K562 (cell line): ENCODE results near the gene SETD7. TPM values are rescaled to one million over a fixed set of nuclear protein-coding genes. Genes with fewer than 3 reads are reported as not detected.

Experiments
- ATAC-seq: fragments of 200-7000 bp; cut with Tn5 transposase; 3 replicates; pipeline ENCODE4 v1.9.1; 2020; ENCODE audit warnings: moderate library complexity
- BruUV-seq: library from RNA; stranded (reverse); fragments of 400-500 nt; replicated peaks from 2 replicates; lab custom pipeline; 2021; lab: Mats Ljungman, UMichigan
- CTCF ChIA-PET: fragments of 300-600 bp; formaldehyde crosslinking; extraction: SDS; loops from one replicate; lab custom pipeline; 2021; ENCODE audit warnings: low intra/inter-chr PET ratio; lab: Yijun Ruan, JAX
- POLR2A ChIA-PET: fragments of 300-600, 350-650 bp; sonication (Branson Sonifier 250); formaldehyde crosslinking; extraction: SDS; loops from one replicate; lab custom pipeline; 2021; ENCODE audit warnings: antibody characterized with exemption, inconsistent platforms; lab: Yijun Ruan, JAX
- DNase-seq, 4 experiments: peaks; one replicate each; pipeline versions ENCODE4 v3.0.0 to v3.0.0-alpha.2; 2011 to 2018; ENCODE audit warnings: low spot score in 3 of 4, mixed read lengths in 3 of 4; ENCODE audit errors: extremely low read depth in 1 of 4
- FAIRE-seq: peaks from 2 replicates; lab custom pipeline; 2011; peaks lifted over from hg19 to GRCh38; lab: Jason Lieb, UNC
- H2AFZ ChIP-seq: 2 replicates; pipeline ENCODE4 v1.6.0; 2011; ENCODE audit warnings: low read depth, low read length, control low read depth, inconsistent platforms
- H3K27ac ChIP-seq: fragments of 200-600 bp; 3 replicates; pipeline ENCODE4 v1.8.0; 2011; ENCODE audit warnings: low read depth, mild to moderate bottlenecking, control low read depth, inconsistent platforms, low read length, moderate library complexity, mixed read lengths; ENCODE audit errors: extremely low read depth
- H3K27me3 ChIP-seq, 2 experiments: fragments of 300-600 bp in 1 of 2; 2 replicates in 1 of 2; 3 replicates in 1 of 2; pipeline versions ENCODE4 v1.6.0 to v1.8.0; 2011; ENCODE audit warnings: inconsistent platforms in 2 of 2, low read length in 2 of 2, mild to moderate bottlenecking in 1 of 2, mixed read lengths in 1 of 2, moderate library complexity in 1 of 2; ENCODE audit not compliant: control insufficient read depth in 2 of 2, insufficient read depth in 2 of 2
- H3K36me3 ChIP-seq: fragments of 300-600 bp; 3 replicates; pipeline ENCODE4 v1.8.0; 2011; ENCODE audit warnings: mild to moderate bottlenecking, low read length, inconsistent platforms; ENCODE audit not compliant: control insufficient read depth, insufficient read depth
- H3K4me1 ChIP-seq, 2 experiments: fragments of 200-600 bp in 1 of 2; replicated peaks in 1 of 2; 2 replicates in 1 of 2; 3 replicates in 1 of 2; pipeline versions ENCODE4 v1.5.1 to v1.8.0; 2011; ENCODE audit warnings: inconsistent platforms in 2 of 2, low read length in 2 of 2, mild to moderate bottlenecking in 1 of 2, mixed read lengths in 1 of 2, moderate library complexity in 1 of 2; ENCODE audit not compliant: control insufficient read depth in 2 of 2, insufficient read depth in 2 of 2
- H3K4me2 ChIP-seq: 2 replicates; pipeline ENCODE4 v1.6.1; 2011; ENCODE audit warnings: low read length, control low read depth, inconsistent platforms, mixed read lengths; ENCODE audit not compliant: insufficient read depth
- H3K4me3 ChIP-seq: fragments of 200-600 bp; sonication (generic), shearing (Covaris generic); 2 replicates; pipeline ENCODE4 v1.5.1; 2016; ENCODE audit warnings: control low read depth, inconsistent platforms
- H3K79me2 ChIP-seq: fragments of 200-600 bp; 3 replicates; pipeline ENCODE4 v1.8.0; 2011; ENCODE audit warnings: low read length, inconsistent platforms; ENCODE audit not compliant: control insufficient read depth, insufficient read depth
- H3K9ac ChIP-seq, 2 experiments: 2 replicates each; pipeline versions ENCODE4 v1.6.0 to v1.6.1; 2011; ENCODE audit warnings: low read depth in 2 of 2, low read length in 2 of 2, control low read depth in 1 of 2, inconsistent platforms in 1 of 2, mild to moderate bottlenecking in 1 of 2, mixed read lengths in 1 of 2; ENCODE audit not compliant: insufficient read depth in 1 of 2
- H3K9me1 ChIP-seq: one replicate; pipeline ENCODE4 v1.6.0; 2011; ENCODE audit warnings: inconsistent platforms, mild to moderate bottlenecking, low read length, moderate library complexity; ENCODE audit not compliant: control insufficient read depth, insufficient read depth
- H3K9me3 ChIP-seq: replicated peaks from 2 replicates; pipeline ENCODE4 v1.5.1; 2011; ENCODE audit warnings: low read depth, low read length, inconsistent platforms; ENCODE audit not compliant: control insufficient read depth, insufficient read depth
- H4K20me1 ChIP-seq: replicated peaks from 2 replicates; pipeline ENCODE4 v1.6.1; 2011; ENCODE audit warnings: low read length, inconsistent platforms, mixed read lengths; ENCODE audit not compliant: control insufficient read depth, insufficient read depth
- CTBP1 ChIP-seq: fragments of 450-650 bp; IDR thresholded peaks from 2 replicates; pipeline ENCODE4 v1.6.1; 2016; ENCODE audit warnings: borderline replicate concordance
- DMBX1 ChIP-seq: fragments of 250-450 bp; sonication (Bioruptor Pico); IDR thresholded peaks from 2 replicates; pipeline ENCODE4 v1.8.0; 2022; ENCODE audit warnings: inconsistent platforms, mild to moderate bottlenecking, moderate library complexity, borderline replicate concordance
- HMG20A ChIP-seq: fragments of 450-650 bp; formaldehyde crosslinking; conservative IDR thresholded peaks from 2 replicates; pipeline ENCODE4 v1.4.0; 2020; ENCODE audit warnings: mild to moderate bottlenecking, mixed read lengths
- SAP30 ChIP-seq: fragments of 200-600 bp; sonication (generic); IDR thresholded peaks from 2 replicates; pipeline ENCODE4 v1.6.1; 2012; ENCODE audit warnings: borderline replicate concordance, low read depth, mild to moderate bottlenecking, moderate library complexity, low read length, control low read depth, inconsistent platforms; ENCODE audit not compliant: insufficient read depth, poor library complexity, severe bottlenecking
- TBP ChIP-seq: optimal IDR thresholded peaks from 2 replicates; pipeline ENCODE3; 2011; ENCODE audit warnings: low read depth, low read length, improper control_type of control experiment
- ZNF586 ChIP-seq: fragments of 450-650 bp; formaldehyde crosslinking; conservative IDR thresholded peaks from 2 replicates; pipeline ENCODE4 v1.4.0; 2020; ENCODE audit warnings: mild to moderate bottlenecking, moderate library complexity
- WGBS: fragments of 100-300 bp; shearing (Covaris generic); methylation state at CpG from one replicate; pipeline ENCODE4 v1.1.6; 2016; ENCODE audit warnings: low coverage, mixed read lengths; ENCODE audit not compliant: insufficient coverage; ENCODE audit errors: missing lambda C conversion rate; 5-methylcytosine and 5-hydroxymethylcytosine counted together
- in situ Hi-C: fragments of 300-500 bp; cut with MboI; formaldehyde crosslinking; loops from 4 replicates; pipeline ENCODE4 v1.15.0; 2018; ENCODE audit warnings: inconsistent platforms, mixed read lengths
- intact Hi-C: fragments of 100-400 bp; cut with micrococcal nuclease; formaldehyde crosslinking; loops from 2 replicates; pipeline ENCODE4 v1.14.2; 2022
- polyA plus RNA-seq, 8 experiments: library from polyadenylated mRNA; depleted of rRNA in 4 of 8; stranded (reverse) in 5 of 8; unstranded in 3 of 8; fragments of >200 nt; fragmentation: Nextera tagmentation in 2 of 8; fragmentation: Illumina TruSeq in 1 of 8; extraction: Ambion mirVana in 2 of 8; extraction: Trizol in 1 of 8; gene quantifications; 2 replicates each; pipeline versions ENCODE4 v1.2.1 to v1.2.3, GENCODE V29; 2011 to 2014; ENCODE audit warnings: inconsistent platforms in 1 of 8, missing spikeins in 1 of 8
- total RNA-seq, 7 experiments: library from RNA; depleted of rRNA in 6 of 7; stranded (reverse); fragments of >200 nt in 6 of 7; fragmentation: Illumina TruSeq in 2 of 7; extraction: Trizol in 2 of 7; gene quantifications; 2 replicates each; pipeline versions ENCODE4 v1.2.1 to v1.2.3, GENCODE V29; 2011 to 2021; ENCODE audit warnings: low replicate concordance in 1 of 7
- TF ChIP-seq, protein P1 (sequence below): fragments of 250-450 bp; sonication (Bioruptor Pico); IDR thresholded peaks from 2 replicates; pipeline ENCODE4 v1.4.0; 2020; ENCODE audit warnings: mild to moderate bottlenecking, moderate library complexity
- TF ChIP-seq, protein P2 (sequence below), 2 experiments: fragments of 150-350 bp in 1 of 2; IDR thresholded peaks; 2 replicates each; pipeline ENCODE4 v1.6.1; 2012 to 2016; ENCODE audit warnings: low read depth in 2 of 2, low read length in 2 of 2, mild to moderate bottlenecking in 1 of 2, moderate library complexity in 1 of 2

The SETD7 gene
- total and polyA plus RNA-seq, 9 of the 15 experiments (the other 6 are each of a cell fraction or from before 2014, with no cell fraction given), result 0.37 to 2.4 (median 1.7) TPM

- 3% methylated on average over 2 of the region's 2 CpGs for WGBS
- Histone ChIP-seq H3K27me3 (peaks cover 7 to 19% of the 10 kb centered on the region in 2 experiments; a peak in 4 of 5 replicates), H3K4me2 (no peak overlapping the region), H3K79me2 (no peaks in the 10 kb centered on the region), H3K9ac (no peak overlapping the region), H4K20me1 (no peaks in the 10 kb centered on the region), H3K9me1 (no peaks in the 10 kb centered on the region), H3K4me1 (no peaks in the 10 kb centered on the region), H2AFZ (no peak overlapping the region), H3K36me3 (no peaks in the 10 kb centered on the region), H3K27ac (no peak overlapping the region), H3K9me3 (no peaks in the 10 kb centered on the region), H3K4me3 (no peak overlapping the region)
- in situ Hi-C loops (loop anchor here (25.0 kb wide), 1 partner anchor 498 kb away; no protein-coding TSS in a partner anchor), intact Hi-C loops (loop anchor here (10.0 kb wide), 2 partner anchors 311 to 501 kb away; no protein-coding TSS in a partner anchor)
- no peak for DNase-seq
- FAIRE-seq, result no peak
- no TSS peak for BruUV-seq
- ChIA-PET CTCF (no interaction called here), POLR2A (no interaction called here)
- no peak for ATAC-seq
- TF ChIP-seq SAP30 (no peak), DMBX1 (CRISPR knock-in tag) (no peak), ZNF586 (no peak), CTBP1 (no peak), HMG20A (no peak), TBP (no peak)
- TF ChIP-seq, protein P1, sequence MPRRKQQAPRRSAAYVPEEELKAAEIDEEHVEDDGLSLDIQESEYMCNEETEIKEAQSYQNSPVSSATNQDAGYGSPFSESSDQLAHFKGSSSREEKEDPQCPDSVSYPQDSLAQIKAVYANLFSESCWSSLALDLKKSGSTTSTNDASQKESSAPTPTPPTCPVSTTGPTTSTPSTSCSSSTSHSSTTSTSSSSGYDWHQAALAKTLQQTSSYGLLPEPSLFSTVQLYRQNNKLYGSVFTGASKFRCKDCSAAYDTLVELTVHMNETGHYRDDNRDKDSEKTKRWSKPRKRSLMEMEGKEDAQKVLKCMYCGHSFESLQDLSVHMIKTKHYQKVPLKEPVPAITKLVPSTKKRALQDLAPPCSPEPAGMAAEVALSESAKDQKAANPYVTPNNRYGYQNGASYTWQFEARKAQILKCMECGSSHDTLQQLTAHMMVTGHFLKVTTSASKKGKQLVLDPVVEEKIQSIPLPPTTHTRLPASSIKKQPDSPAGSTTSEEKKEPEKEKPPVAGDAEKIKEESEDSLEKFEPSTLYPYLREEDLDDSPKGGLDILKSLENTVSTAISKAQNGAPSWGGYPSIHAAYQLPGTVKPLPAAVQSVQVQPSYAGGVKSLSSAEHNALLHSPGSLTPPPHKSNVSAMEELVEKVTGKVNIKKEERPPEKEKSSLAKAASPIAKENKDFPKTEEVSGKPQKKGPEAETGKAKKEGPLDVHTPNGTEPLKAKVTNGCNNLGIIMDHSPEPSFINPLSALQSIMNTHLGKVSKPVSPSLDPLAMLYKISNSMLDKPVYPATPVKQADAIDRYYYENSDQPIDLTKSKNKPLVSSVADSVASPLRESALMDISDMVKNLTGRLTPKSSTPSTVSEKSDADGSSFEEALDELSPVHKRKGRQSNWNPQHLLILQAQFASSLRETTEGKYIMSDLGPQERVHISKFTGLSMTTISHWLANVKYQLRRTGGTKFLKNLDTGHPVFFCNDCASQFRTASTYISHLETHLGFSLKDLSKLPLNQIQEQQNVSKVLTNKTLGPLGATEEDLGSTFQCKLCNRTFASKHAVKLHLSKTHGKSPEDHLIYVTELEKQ (CRISPR knock-in tag), result no peak
- TF ChIP-seq, protein P2, sequence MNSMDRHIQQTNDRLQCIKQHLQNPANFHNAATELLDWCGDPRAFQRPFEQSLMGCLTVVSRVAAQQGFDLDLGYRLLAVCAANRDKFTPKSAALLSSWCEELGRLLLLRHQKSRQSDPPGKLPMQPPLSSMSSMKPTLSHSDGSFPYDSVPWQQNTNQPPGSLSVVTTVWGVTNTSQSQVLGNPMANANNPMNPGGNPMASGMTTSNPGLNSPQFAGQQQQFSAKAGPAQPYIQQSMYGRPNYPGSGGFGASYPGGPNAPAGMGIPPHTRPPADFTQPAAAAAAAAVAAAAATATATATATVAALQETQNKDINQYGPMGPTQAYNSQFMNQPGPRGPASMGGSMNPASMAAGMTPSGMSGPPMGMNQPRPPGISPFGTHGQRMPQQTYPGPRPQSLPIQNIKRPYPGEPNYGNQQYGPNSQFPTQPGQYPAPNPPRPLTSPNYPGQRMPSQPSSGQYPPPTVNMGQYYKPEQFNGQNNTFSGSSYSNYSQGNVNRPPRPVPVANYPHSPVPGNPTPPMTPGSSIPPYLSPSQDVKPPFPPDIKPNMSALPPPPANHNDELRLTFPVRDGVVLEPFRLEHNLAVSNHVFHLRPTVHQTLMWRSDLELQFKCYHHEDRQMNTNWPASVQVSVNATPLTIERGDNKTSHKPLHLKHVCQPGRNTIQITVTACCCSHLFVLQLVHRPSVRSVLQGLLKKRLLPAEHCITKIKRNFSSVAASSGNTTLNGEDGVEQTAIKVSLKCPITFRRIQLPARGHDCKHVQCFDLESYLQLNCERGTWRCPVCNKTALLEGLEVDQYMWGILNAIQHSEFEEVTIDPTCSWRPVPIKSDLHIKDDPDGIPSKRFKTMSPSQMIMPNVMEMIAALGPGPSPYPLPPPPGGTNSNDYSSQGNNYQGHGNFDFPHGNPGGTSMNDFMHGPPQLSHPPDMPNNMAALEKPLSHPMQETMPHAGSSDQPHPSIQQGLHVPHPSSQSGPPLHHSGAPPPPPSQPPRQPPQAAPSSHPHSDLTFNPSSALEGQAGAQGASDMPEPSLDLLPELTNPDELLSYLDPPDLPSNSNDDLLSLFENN (IDR thresholded peaks at IDR 0.05; ENCODE audit: low read depth in 2 of 2, low read length in 2 of 2), result no peak
Measured at GRCh38 chr4:139535228-139535870, 20.7 kb downstream of the SETD7 start.
